MM.1S (cell line): ENCODE measurements around the gene VTA1.

Experiments used
- DNase-seq: peaks from one replicate; pipeline ENCODE4 v3.0.0-alpha.2; 2015
- H2AFZ ChIP-seq: fragments of 300-600 bp; sonication (generic); 2 replicates; pipeline ENCODE4 v1.6.0; 2016; ENCODE audit warnings: antibody characterized with exemption, low read length
- H3F3A ChIP-seq: fragments of 300-600 bp; sonication (generic); 2 replicates; pipeline ENCODE4 v1.6.1; 2016; ENCODE audit warnings: mild to moderate bottlenecking, antibody characterized with exemption, low read length, moderate library complexity, mixed read lengths; ENCODE audit not compliant: insufficient read depth
- H3K27ac ChIP-seq: fragments of 300-600 bp; sonication (generic); 2 replicates; pipeline ENCODE4 v1.5.1; 2016; ENCODE audit warnings: mild to moderate bottlenecking, low read length
- H3K27me3 ChIP-seq: fragments of 300-600 bp; sonication (generic); replicated peaks from 2 replicates; pipeline ENCODE4 v1.6.0; 2016; ENCODE audit warnings: low read length; ENCODE audit not compliant: insufficient read depth
- H3K36me3 ChIP-seq: fragments of 300-600 bp; sonication (generic); replicated peaks from 2 replicates; pipeline ENCODE4 v1.6.1; 2016; ENCODE audit warnings: mild to moderate bottlenecking, low read length, mixed read lengths; ENCODE audit not compliant: insufficient read depth
- H3K4me1 ChIP-seq: fragments of 300-600 bp; sonication (generic); 2 replicates; pipeline ENCODE4 v1.6.1; 2016; ENCODE audit warnings: low read length, mixed read lengths
- H3K4me2 ChIP-seq: fragments of 300-600 bp; sonication (generic); 2 replicates; pipeline ENCODE4 v1.6.0; 2016; ENCODE audit warnings: low read depth, low read length
- H3K4me3 ChIP-seq: fragments of 300-600 bp; sonication (generic); 2 replicates; pipeline ENCODE4 v1.5.1; 2016; ENCODE audit warnings: low read length, mixed read lengths
- H3K79me2 ChIP-seq: fragments of 300-600 bp; sonication (generic); 2 replicates; pipeline ENCODE4 v1.6.1; 2016; ENCODE audit warnings: mixed run types, low read length, mixed read lengths
- H3K9ac ChIP-seq: fragments of 300-600 bp; sonication (generic); 2 replicates; pipeline ENCODE4 v1.6.1; 2016; ENCODE audit warnings: low read length, mixed read lengths
- H3K9me2 ChIP-seq: fragments of 300-600 bp; sonication (generic); replicated peaks from 2 replicates; pipeline ENCODE4 v1.6.1; 2016; ENCODE audit warnings: mild to moderate bottlenecking, low read length, mixed read lengths; ENCODE audit not compliant: insufficient read depth
- H3K9me3 ChIP-seq: fragments of 300-600 bp; sonication (generic); replicated peaks from 2 replicates; pipeline ENCODE4 v1.6.1; 2016; ENCODE audit warnings: mild to moderate bottlenecking, low read length, mixed read lengths; ENCODE audit not compliant: insufficient read depth
- H4K20me1 ChIP-seq: fragments of 300-600 bp; sonication (generic); 2 replicates; pipeline ENCODE4 v1.6.1; 2016; ENCODE audit warnings: mild to moderate bottlenecking, low read length, moderate library complexity, mixed read lengths; ENCODE audit not compliant: insufficient read depth
- CTCF ChIP-seq: fragments of 300-600 bp; sonication (generic); IDR thresholded peaks from 2 replicates; pipeline ENCODE4 v1.5.1; 2016; ENCODE audit warnings: antibody characterized with exemption, low read length, mixed read lengths
- EZH2 ChIP-seq: fragments of 300-600 bp; sonication (generic); optimal IDR thresholded peaks from 2 replicates; pipeline ENCODE3; 2017; ENCODE audit warnings: low read depth, mild to moderate bottlenecking, antibody characterized with exemption, low read length, mixed read lengths
- EZH2phosphoT487 ChIP-seq: fragments of 300-600 bp; sonication (generic); IDR thresholded peaks from 2 replicates; pipeline ENCODE4 v1.6.1; 2018; ENCODE audit warnings: antibody characterized with exemption, low read length

Gene VTA1

GRCh38 chr6:142174703-142175102 lies 27.6 kb downstream of the VTA1 start:
- Histone ChIP-seq H3K4me2 (no peak overlapping the region), H3K36me3 (peaks cover 2% of the 10 kb centered on the region; the same call in 1 of the 2 replicates), H3K9ac (no peak overlapping the region)

GRCh38 chr6:142178129-142178528 lies 31.1 kb downstream of the VTA1 start:
- H3F3A ChIP-seq, result no peaks in the 10 kb centered on the region
- no peaks in the 10 kb centered on the region for H3K9me2 ChIP-seq
- no peak for DNase-seq
- no peak overlapping the region for H2AFZ ChIP-seq
- no peak overlapping the region for H3K4me3 ChIP-seq
- no peak overlapping the region for H3K27ac ChIP-seq
- no peaks in the 10 kb centered on the region for H3K9me3 ChIP-seq
- TF ChIP-seq EZH2, result no peak
- no peak for TF ChIP-seq EZH2phosphoT487
- TF ChIP-seq CTCF, result no peak
- H3K4me2 ChIP-seq, result no peak overlapping the region
- H3K27me3 ChIP-seq, result no peaks in the 10 kb centered on the region
- no peak overlapping the region for H3K9ac ChIP-seq
- peaks cover 2% of the 10 kb centered on the region; the same call in 1 of the 2 replicates for H3K36me3 ChIP-seq
- H4K20me1 ChIP-seq, result no peaks in the 10 kb centered on the region
- H3K4me1 ChIP-seq, result no peaks in the 10 kb centered on the region
- H3K79me2 ChIP-seq, result no peaks in the 10 kb centered on the region

More at GRCh38 chr6:142174703-142175102, 27.6 kb downstream of the VTA1 start:
- H4K20me1 ChIP-seq, result no peaks in the 10 kb centered on the region
- H3K4me3 ChIP-seq, result no peak overlapping the region
- no peaks in the 10 kb centered on the region for H3K27me3 ChIP-seq
- H3K79me2 ChIP-seq, result no peaks in the 10 kb centered on the region
- H3K9me2 ChIP-seq, result no peaks in the 10 kb centered on the region
- no peak overlapping the region for H2AFZ ChIP-seq
- TF ChIP-seq CTCF (no peak), EZH2phosphoT487 (no peak), EZH2 (no peak)
- no peaks in the 10 kb centered on the region for H3K9me3 ChIP-seq
- no peaks in the 10 kb centered on the region for H3F3A ChIP-seq
- H3K27ac ChIP-seq, result no peak overlapping the region
- no peak for DNase-seq
- H3K4me1 ChIP-seq, result no peaks in the 10 kb centered on the region

- Histone ChIP-seq H3F3A (no peaks in the 10 kb centered on the region), H3K27ac (no peak overlapping the region)
Observed at GRCh38 chr6:142182004-142182403, 34.9 kb downstream of the VTA1 start.

More at GRCh38 chr6:142182004-142182403, 34.9 kb downstream of the VTA1 start:
- Histone ChIP-seq H3K9ac (no peak overlapping the region), H3K9me3 (no peaks in the 10 kb centered on the region), H3K36me3 (peaks cover 1% of the 10 kb centered on the region; the same call in 1 of the 2 replicates), H4K20me1 (no peaks in the 10 kb centered on the region), H3K27me3 (no peaks in the 10 kb centered on the region), H3K9me2 (no peaks in the 10 kb centered on the region), H3K4me1 (no peaks in the 10 kb centered on the region), H3K4me3 (no peak overlapping the region), H3K79me2 (no peaks in the 10 kb centered on the region), H2AFZ (no peak overlapping the region), H3K4me2 (no peak overlapping the region)
- DNase-seq, result no peak
- no peak for TF ChIP-seq EZH2
- no peak for TF ChIP-seq CTCF
- TF ChIP-seq EZH2phosphoT487, result no peak
